HG03175 (cell line): ENCODE results near the gene ZNF564.
"Not testable (repeated sequence)": the region's sequence is repeated elsewhere in the genome, so short reads cannot be mapped to it uniquely, and the experiment has no call there.

Experiments used
- ATAC-seq: cut with Tn5 transposase; IDR thresholded peaks from one replicate; pipeline ENCODE4 v1.9.1; 2021; ENCODE audit warnings: mild to moderate bottlenecking, moderate library complexity; ENCODE audit not compliant: unreplicated experiment

ZNF564 gene

DNA sequence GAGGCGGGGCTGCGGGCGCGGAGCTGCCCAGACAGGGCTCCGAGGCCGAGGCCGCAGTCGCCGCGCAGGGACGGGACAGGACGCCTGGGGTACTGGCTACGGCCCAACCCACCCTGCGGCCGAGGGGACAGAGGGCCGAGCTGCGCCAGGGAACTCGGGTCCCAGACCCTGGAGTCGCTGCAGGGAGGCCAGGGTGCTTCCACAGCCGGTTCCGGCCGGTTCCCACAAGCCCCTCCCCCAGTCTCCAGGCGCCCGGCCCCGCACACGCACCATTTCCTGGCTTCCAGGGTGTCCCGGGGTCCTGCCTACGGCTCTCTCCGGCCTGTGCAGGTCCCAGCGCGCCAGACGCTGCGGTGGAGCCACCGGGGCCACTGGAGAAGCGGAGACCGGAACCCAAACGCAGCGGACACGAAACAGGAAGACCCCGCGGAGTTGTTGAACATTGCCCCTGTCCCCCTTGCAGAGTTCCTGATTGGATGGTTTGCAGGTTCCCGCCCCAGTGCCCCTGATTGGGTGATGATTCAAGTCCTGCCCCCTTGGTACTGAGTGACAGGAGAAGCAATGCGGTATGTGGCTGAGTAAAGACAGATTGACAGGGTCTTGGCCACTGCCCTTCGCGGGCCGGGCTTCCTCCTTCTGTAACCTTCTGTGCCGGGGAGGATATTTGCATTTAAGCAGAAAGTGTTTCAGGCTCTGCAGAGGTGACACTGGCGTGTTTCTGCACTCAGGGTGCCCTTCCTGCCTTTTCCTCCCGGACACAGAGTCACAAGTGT, at the start of gene ZNF564:
Gene ZNF564, minus strand, starts transcription at position 423 of the 773 bp plus-strand sequence. Its CDS starts 150 bp downstream, at position 273.
- peak; percentile 98 for ATAC-seq

DNA sequence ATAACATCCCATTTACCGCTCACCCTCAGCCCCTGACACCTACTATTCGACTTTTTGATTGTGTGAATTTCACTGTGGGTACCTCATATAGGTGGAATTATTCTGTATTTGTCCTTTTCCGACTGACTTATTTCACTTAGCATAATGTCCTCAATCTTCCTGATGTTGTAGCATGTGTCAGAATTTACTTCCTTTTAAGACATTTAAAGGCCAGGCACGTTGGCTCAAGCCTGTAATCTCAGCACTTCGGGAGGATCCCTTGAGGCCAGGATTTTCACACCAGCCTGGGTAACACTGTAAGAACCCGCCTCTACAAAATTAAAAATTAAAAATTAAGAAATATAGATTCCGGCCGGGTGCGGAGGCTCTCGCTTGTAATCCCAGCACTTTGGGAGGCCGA, 46.3 kb upstream of the ZNF564 start:
- no peak for ATAC-seq

DNA sequence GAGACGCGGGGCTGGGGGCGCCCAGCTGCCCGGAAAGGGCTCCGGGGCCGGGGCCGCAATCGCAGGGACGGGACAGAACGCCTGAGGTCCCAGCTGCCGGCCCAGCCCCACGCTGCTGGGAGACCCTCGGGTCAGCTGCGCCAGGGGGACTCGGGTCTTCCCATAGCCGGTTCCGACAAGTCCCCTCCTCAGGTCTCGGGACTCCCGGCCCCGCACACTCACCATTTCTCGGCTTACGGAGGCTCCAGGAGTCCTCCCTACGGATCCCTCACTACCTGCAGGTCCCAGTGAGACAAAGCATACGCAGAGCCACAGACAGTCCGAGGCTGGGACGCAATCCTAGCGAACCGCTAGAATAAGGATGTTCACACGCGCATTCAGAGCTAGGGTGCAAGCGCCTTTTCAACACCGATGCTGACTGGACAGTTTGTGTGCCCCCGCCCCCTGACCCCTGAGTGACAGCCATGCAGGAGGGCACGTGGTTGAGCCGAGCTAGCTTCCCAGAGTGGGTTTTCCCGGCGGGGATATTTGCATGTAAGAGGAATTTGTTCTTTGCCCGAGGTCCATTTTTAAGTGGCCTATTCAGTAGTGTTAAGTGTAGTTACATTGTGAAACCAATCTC, 45.8 kb upstream of the ZNF564 start:
- ATAC-seq: no peak

DNA sequence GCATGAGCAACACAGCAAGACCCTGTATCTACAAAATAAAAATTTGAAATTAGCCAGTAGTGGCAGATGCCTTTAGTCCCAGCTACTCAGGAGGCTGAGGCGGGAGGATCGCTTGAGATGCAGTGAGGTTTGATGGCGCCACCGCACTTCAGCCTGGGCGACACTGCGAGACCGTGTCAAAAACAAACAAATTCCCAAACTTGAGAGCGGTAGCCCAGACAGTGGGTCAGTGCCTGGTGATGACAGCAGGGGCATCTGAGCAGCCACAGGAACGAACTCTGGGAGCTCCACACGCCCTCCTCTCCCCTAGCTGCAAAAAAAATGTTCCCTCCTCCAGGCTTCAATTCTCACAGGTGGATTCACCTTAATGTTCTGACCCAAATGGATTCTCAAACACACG, 45.2 kb upstream of the ZNF564 start:
- no peak for ATAC-seq

DNA sequence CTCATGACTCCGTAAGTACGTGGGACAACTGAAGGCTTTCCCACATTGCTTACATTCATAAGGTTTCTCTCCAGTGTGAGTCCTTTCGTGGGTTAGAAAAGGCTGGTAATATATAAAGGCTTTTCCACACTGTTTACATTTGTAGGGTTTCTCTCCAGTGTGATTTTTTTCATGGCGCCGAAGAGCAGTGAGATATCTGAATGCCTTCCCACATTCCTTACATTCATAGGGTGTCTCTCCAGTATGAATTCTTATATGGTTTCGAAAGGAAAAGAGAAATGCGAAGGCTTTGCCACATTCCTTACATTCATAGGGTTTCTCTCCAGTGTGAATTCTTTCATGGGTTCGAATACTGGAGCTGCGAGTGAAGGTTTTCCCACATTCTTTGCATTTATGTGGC, 29.8 kb upstream of the ZNF564 start:
- no peak for ATAC-seq

DNA sequence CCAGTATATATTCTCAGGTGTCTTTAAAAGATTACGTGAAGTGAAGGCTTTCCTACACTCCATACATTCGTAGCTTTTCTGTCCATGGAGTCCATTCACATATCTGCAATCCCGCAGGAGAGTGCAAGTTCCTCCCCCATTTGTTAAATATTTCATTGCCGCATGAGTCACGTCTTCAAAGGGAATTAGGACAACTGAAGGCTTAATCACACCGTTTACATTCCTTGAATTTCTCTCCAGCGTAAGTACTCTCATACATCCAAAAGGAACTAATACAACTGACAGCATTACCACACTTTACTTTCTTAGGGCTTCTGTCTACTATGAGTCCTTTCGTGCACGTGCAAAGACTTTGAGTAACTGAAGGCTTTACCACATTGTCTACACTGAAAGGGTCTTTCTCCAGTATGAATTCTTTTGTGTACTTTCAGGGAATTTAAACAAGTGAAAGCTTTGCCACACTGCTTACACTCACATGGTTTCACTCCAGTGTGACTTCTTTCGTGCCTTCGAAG, 29.0 kb upstream of the ZNF564 start:
- no peak for ATAC-seq

DNA sequence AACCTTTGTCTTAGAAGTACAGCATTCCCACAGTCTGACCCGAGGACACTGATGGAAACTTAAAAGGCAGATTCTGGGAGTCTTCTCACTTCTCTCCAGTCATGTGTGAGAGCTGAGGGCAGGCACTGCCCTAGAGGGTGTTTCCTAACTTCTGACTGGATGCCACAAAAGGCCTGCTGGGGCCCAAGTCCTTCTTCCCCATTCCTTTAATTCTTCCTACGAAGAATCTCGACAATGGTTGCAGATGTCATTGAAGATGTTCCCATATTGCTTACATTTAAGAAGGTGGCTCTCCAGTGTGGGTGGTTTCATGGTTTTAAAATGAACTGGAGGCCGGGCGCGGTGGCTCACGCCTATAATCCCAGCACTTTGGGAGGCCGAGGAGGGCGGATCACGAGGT, 27.4 kb upstream of the ZNF564 start:
- no peak for ATAC-seq

DNA sequence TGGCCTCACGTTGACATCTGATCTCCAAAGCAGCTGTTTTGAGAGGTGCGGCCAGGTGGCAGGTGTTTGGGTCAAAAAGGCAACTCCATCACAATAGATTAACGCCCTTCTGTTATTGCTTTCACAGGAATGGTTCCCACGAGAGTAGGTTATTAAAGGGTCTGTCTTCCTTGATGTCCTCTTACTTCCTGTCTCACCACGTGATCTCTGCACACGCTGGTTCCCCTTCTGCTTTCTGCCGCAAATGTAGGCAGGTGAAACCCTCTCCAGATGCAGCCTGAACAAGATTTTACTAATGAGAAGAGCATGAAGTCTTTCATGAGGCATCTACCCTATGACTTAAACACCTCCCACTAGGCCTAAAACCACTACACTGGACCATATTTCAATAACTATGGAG, 22.8 kb upstream of the ZNF564 start:
- ATAC-seq: no peak

DNA sequence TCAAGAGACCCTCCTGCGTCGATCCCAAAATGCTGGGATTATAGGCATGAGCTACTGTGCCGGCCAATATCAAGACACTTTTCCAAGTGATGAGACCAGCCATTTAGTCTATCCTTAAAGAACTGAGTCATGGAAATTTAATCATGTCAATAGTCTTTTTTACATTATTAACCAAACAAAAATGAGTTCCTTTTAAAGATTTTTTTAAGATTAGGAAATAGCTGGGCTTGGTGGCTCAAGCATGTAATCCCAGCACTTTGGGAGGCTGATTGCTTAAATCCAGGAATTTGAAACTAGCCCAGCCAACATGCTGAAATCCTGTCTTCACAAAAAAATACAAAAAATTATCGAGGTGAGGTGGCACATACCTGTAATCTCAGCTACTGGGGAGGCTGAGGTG, 16.7 kb upstream of the ZNF564 start:
- no peak for ATAC-seq

DNA sequence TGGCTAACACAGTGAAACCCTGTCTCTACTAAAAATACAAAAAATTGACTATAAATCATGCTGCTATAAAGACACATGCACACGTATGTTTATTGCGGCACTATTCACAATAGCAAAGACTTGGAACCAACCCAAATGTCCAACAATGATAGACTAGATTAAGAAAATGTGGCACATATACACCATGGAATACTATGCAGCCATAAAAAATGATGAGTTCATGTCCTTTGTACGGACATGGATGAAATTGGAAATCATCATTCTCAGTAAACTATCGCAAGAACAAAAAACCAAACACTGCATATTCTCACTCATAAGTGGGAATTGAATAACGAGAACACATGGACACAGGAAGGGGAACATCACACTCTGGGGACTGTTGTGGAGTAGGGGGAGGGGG, 15.1 kb upstream of the ZNF564 start:
- not testable (repeated sequence) for ATAC-seq

DNA sequence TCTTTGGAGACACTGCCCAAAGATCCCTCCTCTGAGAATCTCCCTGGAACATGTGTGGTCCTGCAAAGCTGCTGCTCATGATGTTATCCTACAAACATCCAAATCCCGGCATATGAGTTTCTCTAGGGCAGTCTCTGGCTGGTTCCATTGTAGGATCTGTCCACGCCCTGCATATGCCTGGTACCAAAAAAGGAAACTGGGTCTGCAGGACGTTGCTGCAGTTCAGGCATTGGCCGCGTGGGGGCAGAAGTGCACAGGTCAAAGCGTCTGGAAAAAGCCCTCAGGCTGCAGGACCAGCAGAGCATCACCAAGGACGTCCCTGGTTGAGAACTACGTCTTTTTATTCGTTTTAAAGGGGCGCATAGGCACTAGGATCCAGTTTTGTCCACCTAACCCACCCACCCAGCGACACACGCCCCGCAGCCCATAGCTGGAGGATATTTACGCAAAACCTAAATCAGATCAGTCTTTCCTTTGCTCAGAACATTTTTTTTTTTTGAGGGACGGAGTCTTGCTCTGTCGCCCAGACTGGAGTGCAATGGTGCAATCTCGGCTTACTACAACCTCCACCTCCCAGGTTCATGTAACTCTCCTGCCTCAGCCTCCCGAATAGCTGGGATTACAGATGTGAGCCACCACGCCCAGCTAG, 12.9 kb upstream of the ZNF564 start:
- no peak for ATAC-seq

DNA sequence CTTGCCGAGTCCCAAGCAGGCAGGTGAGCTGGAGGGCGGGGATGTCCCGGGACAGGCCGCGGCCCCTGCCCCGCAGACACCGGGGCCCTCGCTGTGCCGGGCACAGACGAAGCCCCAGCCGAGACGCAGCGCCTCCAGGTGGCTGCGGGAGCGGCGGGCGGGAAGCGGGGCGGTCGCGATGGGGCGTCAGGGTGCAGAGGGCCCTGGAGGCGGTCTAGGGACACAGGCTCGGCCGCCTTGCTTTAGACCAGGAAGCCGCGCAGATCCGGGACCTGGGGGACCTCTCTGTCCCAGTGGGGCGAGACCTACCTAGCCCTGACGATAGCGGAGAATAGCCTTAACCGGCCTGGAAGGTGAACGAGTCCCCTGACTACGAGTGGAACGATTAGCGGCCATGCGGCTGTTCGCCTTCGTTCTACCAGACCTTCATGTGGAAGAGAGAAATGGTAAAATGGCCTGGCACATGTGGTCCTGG, 4.2 kb upstream of the ZNF564 start:
- no peak for ATAC-seq

DNA sequence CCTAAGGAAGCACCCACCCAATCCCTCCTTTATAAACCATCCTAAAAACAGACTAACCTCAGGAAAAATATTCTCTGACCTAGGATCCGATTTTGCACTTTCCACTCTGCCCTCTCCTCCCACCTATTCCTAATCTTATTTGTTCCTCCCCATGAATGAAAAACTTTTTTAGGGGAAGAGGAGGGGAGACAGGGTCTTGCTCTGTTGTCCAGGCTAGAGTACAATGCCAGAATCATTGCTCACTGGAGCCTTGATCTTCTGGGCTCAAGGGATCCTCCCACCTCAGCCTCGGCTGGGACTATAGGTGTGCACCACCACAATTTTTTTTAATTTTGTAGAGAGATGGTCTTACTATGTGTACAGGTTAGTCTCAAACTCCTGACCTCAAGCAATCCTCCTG, 4.4 kb downstream of the ZNF564 start:
- no peak for ATAC-seq

DNA sequence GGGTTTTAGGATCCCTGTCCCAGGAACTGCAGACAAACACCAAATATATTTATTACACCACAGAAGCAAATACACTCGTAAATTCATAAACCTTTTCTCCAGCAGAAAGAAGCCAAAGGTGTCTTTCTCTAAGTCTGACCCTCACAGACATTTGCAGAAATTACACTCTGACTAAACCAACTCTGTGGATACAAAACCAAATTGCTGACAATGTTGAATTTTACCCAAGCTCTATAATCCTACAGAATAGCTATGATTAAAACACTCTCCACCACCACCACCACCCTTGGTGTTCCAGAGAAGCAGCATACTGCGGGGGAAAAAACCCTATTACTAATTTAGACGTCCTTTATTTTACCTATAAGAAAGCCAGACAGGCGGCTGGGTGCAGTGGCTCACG, 5.2 kb downstream of the ZNF564 start:
- no peak for ATAC-seq

DNA sequence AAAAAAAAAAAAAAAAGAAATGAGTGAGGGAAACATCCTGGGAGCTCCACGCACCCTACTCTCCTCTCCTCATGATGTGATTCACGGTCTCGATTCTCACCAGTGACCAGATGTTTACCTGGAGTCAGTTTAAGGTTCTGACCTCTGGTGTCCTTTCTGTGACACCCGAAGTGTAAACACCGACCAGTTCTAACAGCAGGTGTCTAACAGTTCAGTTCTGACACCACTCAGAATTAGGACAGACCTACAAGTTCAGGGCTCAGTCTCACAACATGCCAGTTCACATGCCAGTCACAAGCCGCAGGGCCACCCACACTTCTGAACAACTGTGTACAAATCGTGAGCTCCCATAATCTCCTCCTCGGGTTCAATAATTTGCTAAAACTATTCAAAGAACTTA, 6.0 kb downstream of the ZNF564 start:
- no peak for ATAC-seq

DNA sequence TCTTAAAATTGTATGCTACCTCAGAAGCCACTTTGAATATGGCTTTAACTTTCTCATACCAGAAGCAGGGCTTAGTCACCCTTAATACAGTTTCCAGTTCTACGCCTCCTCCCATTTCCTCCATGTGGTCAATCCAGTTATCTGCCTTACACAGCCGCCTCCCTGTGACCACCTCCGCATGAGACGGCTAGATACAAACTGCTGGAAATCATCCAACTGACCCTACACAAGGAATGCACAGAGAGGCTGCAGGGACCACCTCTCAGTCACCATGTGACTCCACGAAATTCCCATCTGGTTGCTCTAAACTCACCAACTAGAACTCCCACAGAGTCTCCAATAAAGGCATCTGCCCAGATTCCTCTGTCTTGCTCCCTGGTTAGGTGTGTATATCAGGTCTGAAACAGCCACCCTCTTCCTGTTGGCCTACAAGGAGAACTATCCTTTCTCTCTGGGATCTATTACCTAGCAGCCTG, 6.8 kb downstream of the ZNF564 start:
- ATAC-seq: no peak

DNA sequence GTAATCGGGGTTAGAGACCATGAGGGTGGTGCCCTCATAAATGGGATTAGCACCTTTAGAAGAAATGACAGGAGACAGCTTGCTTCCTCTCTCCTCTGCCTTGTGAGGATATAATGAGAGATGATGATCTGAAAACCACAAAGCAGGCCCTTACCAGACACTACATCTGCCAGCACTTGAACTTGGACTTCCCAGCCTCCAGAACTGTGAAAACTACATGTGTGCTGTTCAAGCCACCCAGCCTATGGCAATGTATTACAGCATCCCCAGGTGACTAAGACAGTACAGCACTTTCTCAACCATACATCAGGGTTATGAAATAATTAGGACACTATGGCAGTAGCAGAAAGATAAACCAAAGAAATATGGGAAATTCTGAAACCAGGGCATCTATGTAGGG, 7.4 kb downstream of the ZNF564 start:
- no peak for ATAC-seq

DNA sequence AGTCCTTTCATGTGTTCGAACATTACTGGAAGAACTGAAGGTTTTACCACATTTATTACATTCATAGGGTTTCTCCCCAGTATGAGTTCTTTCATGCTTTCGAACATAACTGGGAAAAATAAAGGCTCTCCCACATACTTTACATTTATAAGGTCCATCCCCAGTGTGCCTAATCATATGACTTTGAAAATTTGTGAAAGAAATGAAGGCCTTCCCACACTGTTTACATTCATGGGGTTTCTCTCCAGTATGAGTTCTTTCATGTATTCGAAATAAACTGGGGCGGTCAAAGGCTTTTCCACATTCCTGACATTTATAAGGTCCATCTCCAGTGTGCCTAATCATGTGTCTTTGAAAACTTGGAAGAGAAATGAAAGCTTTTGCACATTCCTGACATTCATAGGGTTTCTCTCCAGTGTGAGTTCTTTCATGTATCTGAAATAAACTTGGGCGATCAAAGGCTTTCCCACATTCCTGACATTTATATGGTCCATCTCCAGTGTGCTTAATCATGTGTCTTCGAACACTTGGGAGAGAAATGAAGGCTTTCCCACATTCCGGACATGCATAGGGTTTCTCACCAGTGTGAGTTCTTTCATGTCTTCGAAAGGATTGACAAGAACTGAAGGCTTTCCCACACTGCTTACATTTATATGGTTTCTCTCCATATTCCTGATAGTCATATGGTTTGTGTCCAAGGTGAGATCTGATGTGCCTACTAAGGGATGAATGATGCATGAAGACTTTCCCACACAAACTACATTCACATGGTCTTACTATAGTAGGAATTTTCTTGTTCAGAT, 24.0 kb downstream of the ZNF564 start:
- no peak for ATAC-seq

DNA sequence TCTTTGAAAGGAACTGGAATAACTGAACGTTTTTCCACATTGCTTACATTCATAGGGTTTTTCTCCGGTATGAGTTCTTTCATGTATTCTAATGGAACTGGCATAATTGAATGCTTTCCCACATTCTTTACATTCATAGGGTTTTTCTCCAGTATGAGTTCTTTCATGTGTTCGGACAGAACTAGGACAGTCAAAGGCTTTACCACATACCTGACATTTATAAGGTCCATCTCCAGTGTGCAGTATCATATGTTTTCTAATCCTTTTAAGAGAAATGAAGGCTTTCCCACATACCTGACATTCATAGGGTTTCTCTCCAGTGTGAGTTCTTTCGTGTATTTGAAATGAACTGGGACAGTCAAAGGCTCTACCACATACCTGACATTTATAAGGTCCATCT, 24.7 kb downstream of the ZNF564 start:
- ATAC-seq: no peak

DNA sequence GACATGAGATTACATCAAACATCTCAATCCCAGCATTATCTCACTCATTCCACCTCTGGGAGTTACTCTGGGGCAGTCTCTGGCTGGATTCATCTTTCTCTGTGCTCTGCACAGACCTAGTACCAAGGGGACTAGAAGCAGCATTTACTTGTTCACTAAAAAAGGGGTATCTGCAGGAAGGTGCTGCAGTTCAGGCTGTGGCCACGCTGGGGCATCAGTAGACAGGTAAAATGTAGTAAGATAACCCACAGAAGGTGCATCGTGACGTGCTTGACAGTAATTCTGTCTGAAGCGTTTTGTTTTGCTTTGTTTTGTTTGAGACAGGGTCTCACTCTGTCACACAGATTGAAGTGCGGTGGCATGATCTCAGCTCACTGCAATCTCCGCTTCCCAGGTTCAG, 29.3 kb downstream of the ZNF564 start:
- ATAC-seq: no peak

DNA sequence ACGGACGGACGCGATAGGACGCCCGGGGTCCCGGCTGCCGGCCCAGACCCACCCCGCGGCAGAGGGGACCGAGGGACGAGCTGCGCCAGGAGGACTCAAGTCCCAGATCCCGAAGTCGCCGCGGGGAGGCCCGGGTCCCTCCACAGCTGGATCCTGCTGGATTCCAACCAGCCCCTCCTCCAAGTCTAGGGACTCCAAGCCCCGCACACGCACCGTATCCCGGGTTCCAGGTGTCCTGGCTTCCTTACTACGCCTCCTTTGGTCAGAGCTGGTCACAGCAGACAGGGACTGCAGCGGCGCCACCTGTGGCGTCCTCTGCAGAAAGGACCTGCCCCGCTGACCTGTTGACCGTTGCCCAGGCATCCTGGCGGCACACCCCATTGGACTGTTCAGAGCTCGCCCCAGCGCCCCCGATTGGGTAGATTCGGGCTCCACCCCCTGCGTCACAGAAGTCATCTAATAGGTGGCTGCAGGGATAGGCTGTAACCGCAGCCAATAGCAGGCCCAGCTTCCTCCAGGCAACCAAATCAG, 37.7 kb downstream of the ZNF564 start:
- ATAC-seq: no peak
